Measurements from ENCODE around the gene SEC61A1. TPM values are rescaled to one million over a fixed set of nuclear protein-coding genes. Genes with fewer than 3 reads are reported as not detected.
A peak's percentile ranks its signal among the peaks of the same experiment; 100 is the strongest.

SEC61A1 gene
- total RNA-seq, 4 donors from 2014 or later: 75.1 to 139 (median 124) TPM

DNA sequence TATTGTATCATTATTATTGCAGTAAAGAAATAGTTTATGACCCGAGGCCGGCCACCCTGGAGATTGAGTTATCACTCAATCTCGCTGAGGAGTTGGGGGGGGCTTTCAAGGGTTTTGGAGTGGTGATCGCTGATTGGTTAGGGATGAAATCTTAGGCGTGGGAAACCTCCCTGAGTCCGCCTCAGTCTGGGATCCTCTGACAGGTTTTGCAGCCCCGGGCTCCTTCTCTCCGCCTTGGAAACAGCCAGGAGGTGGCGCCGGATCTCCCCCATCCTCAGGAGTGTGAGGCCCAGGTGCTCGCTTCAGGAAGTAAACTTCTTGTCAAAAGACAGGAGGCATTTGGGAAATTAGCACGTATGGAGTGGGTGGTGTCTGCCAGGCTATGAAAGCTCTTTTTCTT, 41.1 kb upstream of the SEC61A1 start:
- Histone ChIP-seq H3K36me3 (no peaks in the 10 kb centered on the region), H3K9me3 (no peaks in the 10 kb centered on the region), H3K27ac (no peak overlapping the region), H3K4me1 (peaks cover 0 to 4% (median 0%) of the 10 kb centered on the region in 4 donors), H3K4me3 (no peak overlapping the region), H3K27me3 (no peaks in the 10 kb centered on the region)
- peak in 2 of 3 donors; percentile 58 to 67 for DNase-seq
- no peak for TF ChIP-seq POLR2A (IDR thresholded peaks at IDR 0.05)
- TF ChIP-seq, protein P1, sequence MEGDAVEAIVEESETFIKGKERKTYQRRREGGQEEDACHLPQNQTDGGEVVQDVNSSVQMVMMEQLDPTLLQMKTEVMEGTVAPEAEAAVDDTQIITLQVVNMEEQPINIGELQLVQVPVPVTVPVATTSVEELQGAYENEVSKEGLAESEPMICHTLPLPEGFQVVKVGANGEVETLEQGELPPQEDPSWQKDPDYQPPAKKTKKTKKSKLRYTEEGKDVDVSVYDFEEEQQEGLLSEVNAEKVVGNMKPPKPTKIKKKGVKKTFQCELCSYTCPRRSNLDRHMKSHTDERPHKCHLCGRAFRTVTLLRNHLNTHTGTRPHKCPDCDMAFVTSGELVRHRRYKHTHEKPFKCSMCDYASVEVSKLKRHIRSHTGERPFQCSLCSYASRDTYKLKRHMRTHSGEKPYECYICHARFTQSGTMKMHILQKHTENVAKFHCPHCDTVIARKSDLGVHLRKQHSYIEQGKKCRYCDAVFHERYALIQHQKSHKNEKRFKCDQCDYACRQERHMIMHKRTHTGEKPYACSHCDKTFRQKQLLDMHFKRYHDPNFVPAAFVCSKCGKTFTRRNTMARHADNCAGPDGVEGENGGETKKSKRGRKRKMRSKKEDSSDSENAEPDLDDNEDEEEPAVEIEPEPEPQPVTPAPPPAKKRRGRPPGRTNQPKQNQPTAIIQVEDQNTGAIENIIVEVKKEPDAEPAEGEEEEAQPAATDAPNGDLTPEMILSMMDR (IDR thresholded peaks at IDR 0.05): peak in 4 of 6 experiments; percentile 16 to 37 (median 25)

DNA sequence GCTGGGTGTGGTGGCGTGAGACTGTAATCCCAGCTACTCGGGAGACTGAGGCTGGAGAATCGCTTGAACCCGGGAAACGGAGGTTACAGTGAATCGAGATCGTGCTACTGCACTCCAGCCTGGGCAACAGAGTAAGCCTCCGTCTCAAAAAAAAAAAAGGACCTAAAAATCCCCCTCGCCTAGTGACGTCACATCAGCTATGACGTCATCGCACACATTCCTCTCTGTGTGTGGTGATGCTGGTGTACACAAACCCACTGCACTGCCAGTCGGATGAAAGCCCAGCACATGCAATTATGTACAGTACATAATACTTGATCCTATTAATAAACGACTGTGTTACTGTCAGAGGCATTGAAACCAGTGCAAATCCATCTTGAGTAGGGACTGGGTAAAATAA, 40.2 kb upstream of the SEC61A1 start:
- Histone ChIP-seq H3K27me3 (no peaks in the 10 kb centered on the region), H3K4me3 (no peak overlapping the region), H3K9me3 (no peaks in the 10 kb centered on the region), H3K27ac (no peak overlapping the region), H3K4me1 (peaks cover 0 to 4% (median 0%) of the 10 kb centered on the region in 4 donors), H3K36me3 (no peaks in the 10 kb centered on the region)
- no peak for DNase-seq
- TF ChIP-seq, protein P1 (IDR thresholded peaks at IDR 0.05): no peak

DNA sequence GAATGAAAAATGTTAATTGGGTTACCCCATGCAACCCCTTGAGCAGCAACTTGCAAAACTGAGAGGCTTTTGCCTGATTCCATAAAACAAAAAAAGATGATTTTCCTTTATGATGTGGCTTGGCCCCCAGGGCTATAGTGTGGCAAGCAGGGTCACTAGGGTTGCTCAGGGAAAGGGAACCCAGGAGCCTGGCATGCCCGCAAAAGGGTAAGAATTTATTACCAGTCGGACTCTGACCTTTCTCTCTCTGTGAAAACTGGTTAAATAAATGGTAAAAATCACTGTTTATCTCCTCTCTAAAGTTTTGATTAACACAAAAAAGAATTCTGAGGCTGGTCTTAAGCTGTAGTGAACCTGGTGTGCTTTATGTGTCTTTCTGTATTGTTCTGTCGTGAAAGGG, 37.7 kb upstream of the SEC61A1 start:
- Histone ChIP-seq H3K27me3 (no peaks in the 10 kb centered on the region), H3K4me1 (peaks cover 0 to 4% (median 0%) of the 10 kb centered on the region in 4 donors), H3K4me3 (no peak overlapping the region), H3K36me3 (no peaks in the 10 kb centered on the region), H3K27ac (no peak overlapping the region), H3K9me3 (no peaks in the 10 kb centered on the region)
- TF ChIP-seq, protein P1 (IDR thresholded peaks at IDR 0.05): no peak
- TF ChIP-seq POLR2A (IDR thresholded peaks at IDR 0.05): no peak
- DNase-seq: no peak

DNA sequence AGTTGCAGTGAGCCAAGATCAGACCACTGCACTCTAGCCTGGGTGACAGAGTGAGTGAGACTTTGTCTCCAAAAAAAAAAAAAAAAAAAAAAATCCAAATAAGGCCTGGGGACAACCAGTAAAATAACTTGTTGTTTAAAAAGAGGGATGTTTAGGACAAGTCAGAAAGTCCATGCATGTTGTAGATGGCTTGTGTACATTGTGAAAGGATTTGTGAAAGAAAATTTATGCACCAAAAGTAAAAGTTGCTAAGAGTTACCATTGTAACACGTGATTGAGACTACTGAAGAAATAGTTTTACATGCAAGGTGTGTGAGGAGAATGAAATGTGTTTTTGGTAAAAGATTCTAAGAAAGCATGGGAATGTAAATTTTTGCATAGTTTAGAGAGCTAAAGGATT, 35.7 kb upstream of the SEC61A1 start:
- no peak for DNase-seq
- no peak for TF ChIP-seq POLR2A (IDR thresholded peaks at IDR 0.05)
- TF ChIP-seq, protein P1 (IDR thresholded peaks at IDR 0.05): no peak
- H3K4me3 ChIP-seq: no peak overlapping the region
- no peaks in the 10 kb centered on the region for H3K9me3 ChIP-seq
- H3K27me3 ChIP-seq: no peaks in the 10 kb centered on the region
- H3K4me1 ChIP-seq: no peaks in the 10 kb centered on the region
- no peak overlapping the region for H3K27ac ChIP-seq
- no peaks in the 10 kb centered on the region for H3K36me3 ChIP-seq

DNA sequence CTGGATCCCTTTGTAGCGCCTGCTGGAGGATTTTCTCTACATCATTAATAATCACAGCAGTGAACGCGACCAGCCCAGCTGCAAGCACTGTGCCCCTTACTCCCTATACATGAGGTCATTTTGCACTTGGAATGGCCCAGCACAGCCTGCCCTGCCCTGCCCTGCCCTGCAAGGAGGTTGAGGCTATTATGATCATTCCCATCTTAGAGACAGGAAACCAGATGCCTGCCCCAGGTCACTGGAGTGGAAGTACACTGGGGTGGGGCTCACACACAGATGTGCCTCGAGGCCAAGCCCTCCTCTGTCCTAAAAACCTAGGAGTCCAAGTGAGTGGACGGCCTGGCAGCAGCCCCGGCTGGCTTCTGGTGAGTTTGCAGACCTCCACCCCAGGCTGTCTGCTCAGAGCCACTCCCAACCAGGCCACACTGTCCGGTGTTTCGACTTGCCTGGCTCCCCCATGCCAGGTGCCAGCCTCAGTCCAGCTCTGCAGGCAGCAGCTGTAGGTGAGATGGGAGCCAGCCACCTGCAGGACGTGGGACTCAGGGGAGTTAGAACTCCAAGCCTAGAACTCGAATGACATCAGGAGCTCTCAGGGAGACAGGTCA, 30.4 kb upstream of the SEC61A1 start:
- DNase-seq: no peak
- TF ChIP-seq, protein P1 (IDR thresholded peaks at IDR 0.05): no peak
- no peak for TF ChIP-seq POLR2A (IDR thresholded peaks at IDR 0.05)
- no peak overlapping the region for H3K27ac ChIP-seq
- no peak overlapping the region for H3K4me3 ChIP-seq
- H3K36me3 ChIP-seq: no peaks in the 10 kb centered on the region
- no peaks in the 10 kb centered on the region for H3K9me3 ChIP-seq
- no peaks in the 10 kb centered on the region for H3K4me1 ChIP-seq
- no peaks in the 10 kb centered on the region for H3K27me3 ChIP-seq

DNA sequence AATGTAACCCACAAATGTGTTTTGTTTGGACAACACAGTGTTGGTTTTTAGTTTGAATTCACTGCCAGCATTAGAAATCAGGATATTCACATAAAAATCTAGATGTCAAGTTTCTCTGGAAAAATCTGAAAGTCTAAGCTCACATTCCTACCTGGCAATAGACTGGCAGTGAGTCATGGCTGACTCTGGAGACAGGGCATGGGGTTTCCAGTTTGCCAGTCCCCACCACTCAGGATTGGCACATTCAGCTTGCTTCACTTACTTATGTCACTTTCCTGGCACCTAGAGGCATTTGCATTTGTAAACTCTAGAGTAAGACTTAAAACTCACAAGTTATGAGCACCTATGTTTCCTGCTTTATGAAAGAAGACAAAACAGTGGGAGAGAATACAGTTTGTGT, 19.1 kb upstream of the SEC61A1 start:
- Histone ChIP-seq H3K36me3 (no peaks in the 10 kb centered on the region), H3K9me3 (no peaks in the 10 kb centered on the region), H3K27ac (no peak overlapping the region), H3K4me3 (no peak overlapping the region), H3K27me3 (no peaks in the 10 kb centered on the region), H3K4me1 (no peaks in the 10 kb centered on the region)
- no peak for DNase-seq
- TF ChIP-seq, protein P1 (IDR thresholded peaks at IDR 0.05): no peak
- no peak for TF ChIP-seq POLR2A (IDR thresholded peaks at IDR 0.05)
